Measurements from ENCODE around the gene USP7.
"Not testable (repeated sequence)": the region's sequence is repeated elsewhere in the genome, so short reads cannot be mapped to it uniquely, and the experiment has no call there.

The USP7 gene

GRCh38 chr16:8882041-8882617, 81.6 kb downstream of the USP7 start, which contains the start of gene LITAFD:
Gene LITAFD, plus strand, starts transcription at chr16:8882351. Its CDS starts 2,005 bp downstream, at chr16:8884356.
- no peak within 1 kb of the TSS for H3K4me3 ChIP-seq (ENCODE audit: low read length)
- H3K4me1 ChIP-seq (ENCODE audit: control insufficient read depth, low read depth, low read length), result peaks cover 10% of the 10 kb centered on the region
- no peaks in the 10 kb centered on the region for H3K27me3 ChIP-seq (ENCODE audit: control insufficient read depth, insufficient read depth, low read length)
- H3K9ac ChIP-seq (ENCODE audit: low read length), result no peak within 1 kb of the TSS
- H3K9me3 ChIP-seq (ENCODE audit: control insufficient read depth, low read depth, low read length), result no peaks in the 10 kb centered on the region
- no peaks in the 10 kb centered on the region for H3K36me3 ChIP-seq (ENCODE audit: control insufficient read depth, low read depth, low read length)
- no peak within 1 kb of the TSS for H3K27ac ChIP-seq (ENCODE audit: low read length)

GRCh38 chr16:8880839-8881510, 82.7 kb downstream of the USP7 start:
- H3K27ac ChIP-seq (ENCODE audit: low read length), result no peak overlapping the region
- no peaks in the 10 kb centered on the region for H3K36me3 ChIP-seq (ENCODE audit: control insufficient read depth, low read depth, low read length)
- no peak overlapping the region for H3K9ac ChIP-seq (ENCODE audit: low read length)
- H3K4me3 ChIP-seq (ENCODE audit: low read length), result no peak overlapping the region
- peaks cover 4% of the 10 kb centered on the region for H3K4me1 ChIP-seq (ENCODE audit: control insufficient read depth, low read depth, low read length)
- no peaks in the 10 kb centered on the region for H3K27me3 ChIP-seq (ENCODE audit: control insufficient read depth, insufficient read depth, low read length)
- no peaks in the 10 kb centered on the region for H3K9me3 ChIP-seq (ENCODE audit: control insufficient read depth, low read depth, low read length)

- Histone ChIP-seq H3K27ac (ENCODE audit: low read length) (no peak overlapping the region), H3K4me1 (ENCODE audit: control insufficient read depth, low read depth, low read length) (no peaks in the 10 kb centered on the region), H3K9me3 (ENCODE audit: control insufficient read depth, low read depth, low read length) (no peaks in the 10 kb centered on the region), H3K4me3 (ENCODE audit: low read length) (no peak overlapping the region), H3K27me3 (ENCODE audit: control insufficient read depth, insufficient read depth, low read length) (no peaks in the 10 kb centered on the region), H3K9ac (ENCODE audit: low read length) (no peak overlapping the region), H3K36me3 (ENCODE audit: control insufficient read depth, low read depth, low read length) (no peaks in the 10 kb centered on the region)
Observed at GRCh38 chr16:8878523-8878911, 85.2 kb downstream of the USP7 start.

GRCh38 chr16:8877894-8878522, 85.7 kb downstream of the USP7 start:
- H3K9me3 ChIP-seq (ENCODE audit: control insufficient read depth, low read depth, low read length), result no peaks in the 10 kb centered on the region
- H3K27me3 ChIP-seq (ENCODE audit: control insufficient read depth, insufficient read depth, low read length), result no peaks in the 10 kb centered on the region
- H3K9ac ChIP-seq (ENCODE audit: low read length), result no peak overlapping the region
- H3K4me1 ChIP-seq (ENCODE audit: control insufficient read depth, low read depth, low read length), result no peaks in the 10 kb centered on the region
- no peak overlapping the region for H3K4me3 ChIP-seq (ENCODE audit: low read length)
- H3K27ac ChIP-seq (ENCODE audit: low read length), result no peak overlapping the region
- no peaks in the 10 kb centered on the region for H3K36me3 ChIP-seq (ENCODE audit: control insufficient read depth, low read depth, low read length)

GRCh38 chr16:8875317-8875716, 88.4 kb downstream of the USP7 start:
- not testable (repeated sequence) for H3K36me3 ChIP-seq (ENCODE audit: control insufficient read depth, low read depth, low read length); H3K9me3 ChIP-seq (ENCODE audit: control insufficient read depth, low read depth, low read length); H3K9ac ChIP-seq (ENCODE audit: low read length); H3K4me3 ChIP-seq (ENCODE audit: low read length); H3K27ac ChIP-seq (ENCODE audit: low read length); H3K27me3 ChIP-seq (ENCODE audit: control insufficient read depth, insufficient read depth, low read length); H3K4me1 ChIP-seq (ENCODE audit: control insufficient read depth, low read depth, low read length)

GRCh38 chr16:8874388-8874787, 89.3 kb downstream of the USP7 start:
- Histone ChIP-seq H3K27ac (ENCODE audit: low read length) (no peak overlapping the region), H3K9ac (ENCODE audit: low read length) (no peak overlapping the region), H3K27me3 (ENCODE audit: control insufficient read depth, insufficient read depth, low read length) (no peaks in the 10 kb centered on the region), H3K4me1 (ENCODE audit: control insufficient read depth, low read depth, low read length) (no peaks in the 10 kb centered on the region), H3K4me3 (ENCODE audit: low read length) (no peak overlapping the region), H3K36me3 (ENCODE audit: control insufficient read depth, low read depth, low read length) (no peaks in the 10 kb centered on the region), H3K9me3 (ENCODE audit: control insufficient read depth, low read depth, low read length) (no peaks in the 10 kb centered on the region)

GRCh38 chr16:8873866-8874195, 89.9 kb downstream of the USP7 start:
- not testable (repeated sequence) for H3K4me1 ChIP-seq (ENCODE audit: control insufficient read depth, low read depth, low read length); H3K4me3 ChIP-seq (ENCODE audit: low read length); H3K27me3 ChIP-seq (ENCODE audit: control insufficient read depth, insufficient read depth, low read length); H3K27ac ChIP-seq (ENCODE audit: low read length); H3K9me3 ChIP-seq (ENCODE audit: control insufficient read depth, low read depth, low read length); H3K36me3 ChIP-seq (ENCODE audit: control insufficient read depth, low read depth, low read length); H3K9ac ChIP-seq (ENCODE audit: low read length)

- H3K27ac ChIP-seq (ENCODE audit: low read length), result no peak overlapping the region
- H3K27me3 ChIP-seq (ENCODE audit: control insufficient read depth, insufficient read depth, low read length), result no peaks in the 10 kb centered on the region
- H3K4me1 ChIP-seq (ENCODE audit: control insufficient read depth, low read depth, low read length), result no peaks in the 10 kb centered on the region
- H3K4me3 ChIP-seq (ENCODE audit: low read length), result no peak overlapping the region
- no peaks in the 10 kb centered on the region for H3K36me3 ChIP-seq (ENCODE audit: control insufficient read depth, low read depth, low read length)
- H3K9me3 ChIP-seq (ENCODE audit: control insufficient read depth, low read depth, low read length), result no peaks in the 10 kb centered on the region
- H3K9ac ChIP-seq (ENCODE audit: low read length), result no peak overlapping the region
Observed at GRCh38 chr16:8872967-8873865, 90.5 kb downstream of the USP7 start.

- no peaks in the 10 kb centered on the region for H3K9me3 ChIP-seq (ENCODE audit: control insufficient read depth, low read depth, low read length)
- no peaks in the 10 kb centered on the region for H3K4me1 ChIP-seq (ENCODE audit: control insufficient read depth, low read depth, low read length)
- no peak overlapping the region for H3K9ac ChIP-seq (ENCODE audit: low read length)
- no peaks in the 10 kb centered on the region for H3K36me3 ChIP-seq (ENCODE audit: control insufficient read depth, low read depth, low read length)
- H3K27me3 ChIP-seq (ENCODE audit: control insufficient read depth, insufficient read depth, low read length), result no peaks in the 10 kb centered on the region
- no peak overlapping the region for H3K4me3 ChIP-seq (ENCODE audit: low read length)
- H3K27ac ChIP-seq (ENCODE audit: low read length), result no peak overlapping the region
Observed at GRCh38 chr16:8872071-8872470, 91.6 kb downstream of the USP7 start.

GRCh38 chr16:8869988-8870241, 93.8 kb downstream of the USP7 start:
- H3K4me3 ChIP-seq (ENCODE audit: low read length); H3K9me3 ChIP-seq (ENCODE audit: control insufficient read depth, low read depth, low read length); H3K36me3 ChIP-seq (ENCODE audit: control insufficient read depth, low read depth, low read length); H3K9ac ChIP-seq (ENCODE audit: low read length); H3K27me3 ChIP-seq (ENCODE audit: control insufficient read depth, insufficient read depth, low read length); H3K27ac ChIP-seq (ENCODE audit: low read length): not testable (repeated sequence)
- peaks cover 14% of the 10 kb centered on the region for H3K4me1 ChIP-seq (ENCODE audit: control insufficient read depth, low read depth, low read length)

- Histone ChIP-seq H3K4me3 (ENCODE audit: low read length) (peak overlapping the region; percentile 51), H3K4me1 (ENCODE audit: control insufficient read depth, low read depth, low read length) (peaks cover 18% of the 10 kb centered on the region), H3K9ac (ENCODE audit: low read length) (peak overlapping the region; percentile 75), H3K36me3 (ENCODE audit: control insufficient read depth, low read depth, low read length) (no peaks in the 10 kb centered on the region), H3K27me3 (ENCODE audit: control insufficient read depth, insufficient read depth, low read length) (no peaks in the 10 kb centered on the region), H3K27ac (ENCODE audit: low read length) (peak overlapping the region; percentile 18), H3K9me3 (ENCODE audit: control insufficient read depth, low read depth, low read length) (no peaks in the 10 kb centered on the region)
Observed at GRCh38 chr16:8869212-8869987, 94.3 kb downstream of the USP7 start.

All from iPS-18a (cell line).